Skin epidermis (tissue), 12 donors: ENCODE data around the gene THAP6.
"Not testable (repeated sequence)": the region's sequence is repeated elsewhere in the genome, so short reads cannot be mapped to it uniquely, and the experiment has no call there.

Experiments
- H3K27ac ChIP-seq, 21 experiments: fragments of 200-600 bp; sonication (generic) in 11 of 21; one replicate each; pipeline ENCODE4 v1.5.0; 2020; ENCODE audit warnings: mild to moderate bottlenecking in 3 of 21, inconsistent platforms in 2 of 21, moderate library complexity in 2 of 21
- H3K4me3 ChIP-seq, 7 experiments: fragments of 200-600 bp; sonication (generic) in 2 of 7; one replicate each; pipeline ENCODE4 v1.5.0; 2020; ENCODE audit warnings: inconsistent platforms in 2 of 7, mild to moderate bottlenecking in 2 of 7, moderate library complexity in 1 of 7

THAP6 gene

DNA sequence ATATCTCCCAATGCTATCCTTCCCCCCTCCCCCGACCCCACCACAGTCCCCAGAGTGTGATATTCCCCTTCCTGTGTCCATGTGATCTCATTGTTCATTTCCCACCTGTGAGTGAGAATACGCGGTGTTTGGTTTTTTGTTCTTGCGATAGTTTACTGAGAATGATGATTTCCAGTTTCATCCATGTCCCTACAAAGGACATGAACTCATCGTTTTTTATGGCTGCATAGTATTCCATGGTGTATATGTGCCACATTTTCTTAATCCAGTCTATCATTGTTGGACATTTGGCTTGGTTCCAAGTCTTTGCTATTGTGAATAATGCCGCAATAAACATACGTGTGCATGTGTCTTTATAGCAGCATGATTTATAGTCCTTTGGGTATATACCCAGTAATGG, 5.2 kb downstream of the THAP6 start:
- H3K27ac ChIP-seq, H3K4me3 ChIP-seq: not testable (repeated sequence)

GRCh38 chr4:75525086-75525485, 10.8 kb downstream of the THAP6 start:
- Histone ChIP-seq H3K27ac (no peak overlapping the region), H3K4me3 (no peak overlapping the region)

GRCh38 chr4:75525910-75526309, 11.6 kb downstream of the THAP6 start:
- H3K27ac ChIP-seq, result no peak overlapping the region
- no peak overlapping the region for H3K4me3 ChIP-seq

DNA sequence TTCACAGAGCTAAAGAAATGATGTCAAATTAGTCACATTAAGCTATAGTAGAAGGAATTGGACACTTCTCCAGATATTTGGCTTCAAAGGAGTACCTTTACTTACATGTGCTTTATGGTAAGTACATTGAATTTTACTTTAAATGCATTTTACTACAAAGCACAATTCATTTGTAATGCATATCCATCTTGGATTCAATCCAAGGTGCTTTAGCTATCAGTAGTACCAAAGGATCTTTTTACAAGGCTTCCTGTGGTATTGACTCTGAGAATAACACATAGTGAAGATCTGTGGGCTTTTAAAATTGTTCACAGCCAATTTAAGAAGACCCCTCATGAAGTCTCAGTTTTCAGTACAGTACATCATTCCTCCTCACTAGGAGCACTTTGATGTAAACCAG, 13.2 kb downstream of the THAP6 start:
- H3K27ac ChIP-seq, result no peak overlapping the region
- no peak overlapping the region for H3K4me3 ChIP-seq

- Histone ChIP-seq H3K27ac (no peak overlapping the region), H3K4me3 (no peak overlapping the region)
Observed at GRCh38 chr4:75530556-75531322, 16.5 kb downstream of the THAP6 start.

- not testable (repeated sequence) for H3K27ac ChIP-seq, H3K4me3 ChIP-seq
Observed at GRCh38 chr4:75531536-75532143, 17.4 kb downstream of the THAP6 start.

- H3K27ac ChIP-seq, H3K4me3 ChIP-seq: not testable (repeated sequence)
Observed at GRCh38 chr4:75533339-75533887, 19.1 kb downstream of the THAP6 start.

- not testable (repeated sequence) for H3K27ac ChIP-seq, H3K4me3 ChIP-seq
Observed at GRCh38 chr4:75533926-75534325, 19.7 kb downstream of the THAP6 start.

GRCh38 chr4:75537308-75537707, 23.0 kb downstream of the THAP6 start:
- H3K4me3 ChIP-seq, H3K27ac ChIP-seq: not testable (repeated sequence)

DNA sequence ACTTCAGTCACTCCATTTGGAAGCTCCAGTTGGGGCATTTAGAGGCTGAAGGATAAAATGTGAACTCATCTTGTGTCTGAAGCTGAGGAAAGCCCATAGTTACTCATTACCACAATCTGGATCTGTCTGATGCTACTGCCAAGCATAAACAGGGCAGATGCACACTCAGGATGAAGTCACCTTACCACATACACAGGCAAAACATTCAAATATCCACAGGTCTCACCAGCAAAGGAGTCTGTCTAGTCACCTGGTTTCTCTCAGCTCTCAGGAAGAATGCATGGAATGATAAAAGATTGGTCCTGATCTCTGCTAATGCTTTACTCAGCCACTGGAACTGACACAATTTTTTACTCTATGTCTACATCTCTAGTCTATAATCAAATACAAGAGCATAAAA, 28.6 kb downstream of the THAP6 start:
- Histone ChIP-seq H3K27ac (peak overlapping the region in 2 of 21 experiments; percentile 41 to 74), H3K4me3 (no peak overlapping the region)

DNA sequence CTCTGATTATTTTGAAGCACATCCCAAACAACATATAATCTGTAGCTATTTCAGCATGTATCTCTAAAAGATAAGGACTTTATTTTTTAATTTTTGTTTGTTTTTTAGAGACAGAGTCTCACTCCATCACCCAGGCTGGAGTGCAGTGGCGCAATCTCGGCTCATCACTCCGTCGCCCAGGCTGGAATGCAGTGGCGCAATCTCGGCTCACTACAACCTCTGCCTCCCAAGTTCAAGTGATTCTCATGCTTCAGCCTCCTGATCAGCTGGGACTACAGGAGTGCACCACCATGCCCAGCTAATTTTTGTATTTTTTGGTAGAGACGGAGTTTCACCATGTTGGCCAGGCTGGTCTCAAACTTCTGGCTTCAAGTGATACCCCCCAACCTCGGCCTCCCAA, 29.9 kb downstream of the THAP6 start:
- H3K4me3 ChIP-seq, H3K27ac ChIP-seq: not testable (repeated sequence)

DNA sequence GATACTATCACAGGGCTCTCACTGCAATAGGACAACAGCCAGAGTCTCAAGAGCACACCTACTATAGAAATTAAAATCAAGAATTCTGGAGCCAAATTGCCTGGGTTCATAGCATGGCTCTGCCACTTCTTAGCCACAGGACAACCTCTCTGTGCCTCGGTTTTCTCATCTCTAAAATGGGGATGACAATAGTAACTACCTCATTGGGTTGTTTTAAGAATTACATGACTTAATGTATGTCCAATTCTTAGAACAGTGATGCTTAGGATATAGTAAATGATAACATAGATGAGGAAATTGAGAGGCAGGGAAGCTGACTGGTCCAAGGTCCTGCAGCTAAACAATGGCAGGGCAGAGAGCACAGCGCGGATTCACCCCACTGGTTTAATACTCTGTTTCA, 30.6 kb downstream of the THAP6 start:
- H3K4me3 ChIP-seq, result no peak overlapping the region
- no peak overlapping the region for H3K27ac ChIP-seq

DNA sequence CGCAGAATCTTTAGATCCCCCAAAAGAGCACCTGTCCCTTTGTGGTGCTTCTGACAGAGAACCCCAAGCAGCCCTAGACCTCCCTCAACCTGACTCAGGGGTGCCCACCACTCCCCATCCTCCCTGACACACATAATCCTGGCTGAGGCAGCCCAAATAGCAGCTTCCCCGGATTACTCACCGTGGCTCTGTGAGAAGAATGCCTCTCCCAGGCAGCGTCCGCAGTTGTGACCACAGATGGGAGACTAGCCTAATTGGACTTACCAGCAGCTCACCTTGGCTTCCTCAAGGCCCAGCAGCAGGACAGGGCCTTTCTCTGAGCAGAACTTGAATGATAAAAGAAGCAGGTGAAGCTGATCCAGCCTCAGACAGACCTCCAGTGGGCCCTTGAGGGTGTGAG, 31.3 kb downstream of the THAP6 start:
- peak overlapping the region in 5 of 21 experiments; percentile 10 to 71 (median 37) for H3K27ac ChIP-seq
- H3K4me3 ChIP-seq, result no peak overlapping the region

DNA sequence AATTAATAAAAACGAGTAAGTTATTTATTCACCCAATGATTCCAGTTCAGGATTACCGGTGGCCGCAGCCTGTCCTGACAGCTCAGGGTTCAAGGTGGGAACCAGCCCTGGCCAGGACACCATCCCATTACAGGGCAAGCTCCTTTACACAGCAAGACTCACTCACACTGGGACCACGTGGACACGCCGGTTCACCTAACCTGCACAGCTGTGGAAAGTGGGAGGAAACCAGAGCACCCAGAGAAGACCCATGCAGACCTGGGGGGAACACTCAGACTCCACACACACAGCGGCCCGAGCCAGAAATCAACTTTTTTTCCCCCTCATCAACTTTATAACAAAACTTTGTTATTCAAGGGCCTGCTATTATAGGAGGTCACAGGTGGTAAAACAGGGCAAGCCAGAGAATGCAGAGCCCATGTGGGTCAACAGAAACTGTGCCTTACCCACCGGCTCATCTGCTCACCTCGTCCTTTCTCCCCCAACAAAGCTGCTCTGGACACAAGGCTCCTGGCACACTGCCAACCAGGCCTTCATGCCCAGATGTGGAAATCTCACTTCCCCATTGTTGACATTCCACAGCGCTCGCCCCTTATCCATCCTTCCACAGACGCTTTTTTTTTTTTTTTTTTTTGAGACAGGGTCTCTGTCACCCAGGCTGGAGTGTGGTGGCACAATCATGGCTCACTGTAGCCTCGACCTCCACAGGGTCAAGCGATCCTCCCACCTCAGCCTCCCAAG, 33.5 kb downstream of the THAP6 start:
- no peak overlapping the region for H3K27ac ChIP-seq

DNA sequence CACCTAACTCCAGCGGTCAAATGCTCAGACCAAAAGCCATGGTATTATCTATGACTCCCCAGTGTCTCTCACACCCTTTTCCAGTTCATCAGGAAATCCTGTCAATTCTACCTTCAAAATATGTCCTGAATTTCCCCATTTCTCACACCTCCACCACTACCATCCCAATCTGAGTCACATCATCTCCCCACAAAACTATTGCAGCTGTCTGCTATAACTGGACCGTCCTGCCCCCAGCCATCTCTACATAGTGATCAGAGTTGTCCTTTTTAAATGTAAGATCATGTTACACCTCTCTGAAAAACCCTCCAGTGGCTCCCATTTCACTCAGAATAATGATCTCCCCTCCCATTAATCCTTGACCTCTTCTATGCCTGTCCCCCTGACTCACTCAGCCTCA, 34.7 kb downstream of the THAP6 start:
- no peak overlapping the region for H3K27ac ChIP-seq
- H3K4me3 ChIP-seq, result no peak overlapping the region

More for the DNA sequence above, 33.5 kb downstream of the THAP6 start:
- no peak overlapping the region for H3K4me3 ChIP-seq

GRCh38 chr4:75552452-75552851, 38.2 kb downstream of the THAP6 start:
- H3K4me3 ChIP-seq, result no peak overlapping the region

DNA sequence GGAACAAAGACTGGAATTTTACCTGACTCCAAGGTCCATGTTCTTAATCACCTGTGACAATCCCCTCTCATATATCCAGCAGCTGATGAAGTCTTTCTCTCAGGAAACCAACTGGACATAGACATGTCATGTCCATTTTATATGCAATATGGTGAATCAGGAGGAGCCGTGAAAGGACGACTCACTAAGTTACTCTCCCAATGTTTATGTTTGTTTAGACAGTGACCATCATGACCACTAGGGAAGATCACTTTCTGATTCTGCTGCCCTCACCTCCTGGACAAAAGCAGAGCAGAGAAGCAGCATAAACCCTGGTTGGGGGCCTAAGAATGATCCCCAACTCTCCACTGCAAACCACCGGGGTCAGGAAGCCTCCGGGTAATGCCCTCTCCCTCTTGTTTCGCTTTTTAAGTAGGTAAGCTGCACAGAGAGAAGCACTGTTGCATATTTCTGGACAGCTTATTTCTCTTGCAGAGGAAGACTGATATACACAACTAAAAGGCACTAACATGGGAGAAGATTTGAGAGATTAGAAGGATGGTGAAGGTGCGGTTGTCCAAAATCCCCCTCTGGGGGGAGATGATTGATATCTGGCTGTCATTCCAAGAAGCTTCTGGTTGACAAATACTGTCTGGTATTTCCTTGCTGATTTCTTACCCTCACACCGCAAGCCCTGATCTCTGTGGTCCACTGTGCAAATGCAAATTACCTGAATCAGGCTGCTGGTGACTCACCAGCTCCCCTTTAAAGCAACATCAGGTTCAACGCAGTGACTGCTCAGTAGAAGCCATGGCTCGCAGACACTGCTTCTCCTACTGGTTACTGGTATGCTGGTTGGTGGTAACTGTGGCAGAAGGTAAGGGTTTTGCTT, 41.3 kb downstream of the THAP6 start, which contains the start of gene ODAPH:
ODAPH (plus strand) TSS at position 773 of the 871 bp plus-strand sequence; CDS start at position 790, 17 bp downstream.
- Histone ChIP-seq H3K4me3 (no peak within 1 kb of the TSS), H3K27ac (no peak within 1 kb of the TSS)

More at GRCh38 chr4:75552452-75552851, 38.2 kb downstream of the THAP6 start:
- no peak overlapping the region for H3K27ac ChIP-seq

GRCh38 chr4:75557696-75558095, 43.4 kb downstream of the THAP6 start:
- Histone ChIP-seq H3K4me3 (no peak overlapping the region), H3K27ac (no peak overlapping the region)

GRCh38 chr4:75561789-75562188, 47.5 kb downstream of the THAP6 start:
- H3K27ac ChIP-seq, result no peak overlapping the region
- H3K4me3 ChIP-seq, result no peak overlapping the region
